COR-L47 (cell line): ENCODE data around the gene NHSL2.
"Not testable (repeated sequence)": the region's sequence is repeated elsewhere in the genome, so short reads cannot be mapped to it uniquely, and the experiment has no call there.

Source experiments
- DNase-seq: peaks from one replicate; lab custom pipeline; 2025; lab: John Stamatoyannopoulos, UW

NHSL2 gene

DNA sequence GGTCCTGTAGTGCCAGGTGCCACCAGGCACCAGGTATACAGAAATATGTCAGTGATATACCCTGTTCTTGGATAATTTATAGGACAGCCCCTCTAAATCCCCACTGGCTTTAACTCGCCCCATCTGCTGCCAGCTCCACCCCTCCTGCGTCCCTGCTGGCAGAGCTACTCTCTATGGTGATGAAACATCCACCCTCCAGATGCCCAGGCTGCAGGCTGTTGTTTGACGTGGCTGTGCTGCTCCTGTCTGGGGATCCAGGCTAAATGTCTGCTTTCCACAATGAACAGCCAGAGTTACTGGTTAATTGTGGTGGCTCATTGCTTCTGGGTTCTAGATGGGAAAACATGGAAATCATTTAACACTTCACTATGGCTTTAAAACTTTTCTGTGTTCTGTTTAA lies 12.9 kb downstream of the NHSL2 start:
- DNase-seq: no peak

DNA sequence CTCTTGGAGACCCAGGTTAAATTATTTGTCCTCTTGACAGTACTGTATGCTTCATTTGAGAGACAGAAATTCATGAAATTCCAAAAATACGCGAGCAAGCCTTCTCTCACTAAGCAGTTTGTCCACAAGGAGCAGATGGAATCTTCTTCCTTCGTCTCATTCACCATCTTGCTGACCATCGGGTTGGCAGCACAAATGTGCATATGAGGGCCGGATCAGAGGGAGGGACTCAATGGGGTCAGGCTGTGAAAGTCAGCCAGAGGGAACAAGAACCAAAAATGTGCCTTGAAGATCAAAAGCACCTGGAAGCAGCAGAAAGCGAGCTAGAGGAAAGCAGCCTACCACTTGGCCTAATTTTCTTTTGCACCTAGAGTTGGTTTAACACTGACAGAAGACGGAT lies 16.4 kb downstream of the NHSL2 start:
- no peak for DNase-seq

- DNase-seq: no peak
Measured at GRCh38 chrX:71928856-71929255, 18.2 kb downstream of the NHSL2 start.

GRCh38 chrX:71930298-71930697 lies 19.7 kb downstream of the NHSL2 start:
- DNase-seq: no peak

- DNase-seq: no peak
Measured at GRCh38 chrX:71935476-71935875, 24.8 kb downstream of the NHSL2 start.

GRCh38 chrX:71936632-71937031 lies 26.0 kb downstream of the NHSL2 start:
- no peak for DNase-seq

DNA sequence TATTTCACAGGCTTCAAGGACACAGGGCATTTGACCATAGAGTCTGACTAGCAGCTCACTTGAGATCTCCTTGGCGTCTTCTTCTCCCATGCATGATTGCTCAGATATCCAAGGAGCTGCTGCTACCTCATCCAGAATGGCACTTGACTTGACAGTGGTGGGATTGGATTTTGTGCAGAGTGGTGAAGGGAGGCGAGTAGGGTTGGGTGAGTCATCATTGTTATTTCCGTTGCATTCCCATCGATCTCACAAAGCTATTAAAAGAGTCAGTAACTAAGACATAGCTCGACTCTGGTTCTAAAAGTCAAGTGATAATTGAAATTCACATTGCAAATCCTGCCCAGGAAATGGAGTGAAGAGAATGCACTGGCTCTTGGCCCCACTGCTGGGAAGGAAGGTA lies 27.7 kb downstream of the NHSL2 start:
- DNase-seq: no peak

- DNase-seq: no peak
Measured at GRCh38 chrX:71941145-71941544, 30.5 kb downstream of the NHSL2 start.

- no peak for DNase-seq
Measured at GRCh38 chrX:71941776-71942175, 31.1 kb downstream of the NHSL2 start.

- DNase-seq: no peak
Measured at GRCh38 chrX:71944369-71944768, 33.7 kb downstream of the NHSL2 start.

DNA sequence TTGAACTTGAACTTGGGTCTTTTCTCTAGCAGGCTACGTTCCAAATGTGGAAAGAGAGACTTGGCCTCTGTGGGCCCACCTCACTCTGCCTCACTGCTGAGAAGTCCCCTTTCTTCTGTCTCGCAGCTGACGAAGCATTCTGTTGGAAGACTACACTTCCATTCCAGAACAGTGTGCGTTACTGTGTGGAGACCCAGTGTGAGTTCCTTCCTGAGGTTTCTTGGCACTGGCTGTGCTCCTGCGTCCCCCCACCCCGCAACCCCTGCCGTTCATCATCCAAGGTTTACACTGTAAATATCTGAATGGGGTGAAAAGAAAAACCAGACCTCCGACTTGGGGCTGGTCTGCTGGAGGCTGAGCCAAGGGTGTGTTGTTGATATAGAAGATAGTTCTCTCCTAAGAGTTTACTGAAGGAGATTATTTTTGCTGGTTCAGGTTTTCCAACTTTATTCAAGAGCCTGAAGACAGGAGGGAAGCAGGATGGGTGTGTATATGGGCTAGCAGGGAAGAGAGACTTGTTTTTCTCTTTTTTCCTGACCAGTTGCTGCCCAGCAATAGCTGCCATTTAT lies 34.7 kb downstream of the NHSL2 start:
- DNase-seq: no peak

DNA sequence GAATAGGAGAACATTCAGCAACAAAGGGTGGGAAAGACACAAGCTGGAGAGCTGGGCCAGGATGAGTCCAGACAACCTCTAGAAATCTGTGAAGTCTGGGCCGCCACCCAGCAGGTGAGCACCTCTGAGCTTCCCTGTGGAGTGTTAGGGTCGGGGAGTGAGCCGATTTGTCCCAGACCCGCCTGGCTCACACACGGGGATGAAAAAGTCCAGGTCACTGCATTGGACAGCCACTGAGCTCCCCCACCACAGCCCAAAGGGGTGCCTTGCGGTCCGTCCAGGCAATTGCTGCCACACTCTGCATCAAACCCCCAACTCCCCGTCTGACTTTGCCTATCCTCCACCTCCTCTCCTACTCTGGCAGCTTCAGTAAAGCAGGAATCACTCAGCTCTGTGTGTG lies 38.7 kb downstream of the NHSL2 start:
- DNase-seq: no peak

GRCh38 chrX:71949844-71950445 lies 39.3 kb downstream of the NHSL2 start:
- no peak for DNase-seq

GRCh38 chrX:71953391-71953790 lies 42.7 kb downstream of the NHSL2 start:
- no peak for DNase-seq

- no peak for DNase-seq
Measured at GRCh38 chrX:71953946-71954345, 43.3 kb downstream of the NHSL2 start.

DNA sequence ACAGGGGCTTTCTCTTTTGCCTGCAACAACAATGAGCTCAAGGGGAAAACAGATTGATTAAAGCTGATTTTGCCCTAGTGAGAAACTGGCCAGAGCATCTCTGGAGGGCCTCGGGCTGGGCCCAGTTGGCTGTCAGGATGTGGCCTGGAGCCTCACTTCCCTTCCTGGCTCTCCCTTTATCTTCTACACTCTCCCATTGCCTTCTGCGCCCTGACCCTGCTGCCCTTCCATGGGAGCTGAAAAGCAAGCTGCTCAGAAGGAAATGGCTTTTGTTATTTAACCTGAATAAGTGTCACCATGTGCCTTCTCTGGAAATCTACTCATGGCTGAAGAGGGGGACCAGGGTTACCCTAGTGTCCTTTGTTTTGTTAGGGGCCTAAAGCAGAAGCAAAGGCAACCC lies 43.8 kb downstream of the NHSL2 start:
- no peak for DNase-seq

GRCh38 chrX:71955530-71956120 lies 45.0 kb downstream of the NHSL2 start:
- DNase-seq: no peak

- no peak for DNase-seq
Measured at GRCh38 chrX:71958281-71958675, 47.6 kb downstream of the NHSL2 start.

- DNase-seq: not testable (repeated sequence)
Measured at GRCh38 chrX:71964184-71964583, 53.5 kb downstream of the NHSL2 start.

GRCh38 chrX:71974916-71975315 lies 64.3 kb downstream of the NHSL2 start:
- DNase-seq: no peak

DNA sequence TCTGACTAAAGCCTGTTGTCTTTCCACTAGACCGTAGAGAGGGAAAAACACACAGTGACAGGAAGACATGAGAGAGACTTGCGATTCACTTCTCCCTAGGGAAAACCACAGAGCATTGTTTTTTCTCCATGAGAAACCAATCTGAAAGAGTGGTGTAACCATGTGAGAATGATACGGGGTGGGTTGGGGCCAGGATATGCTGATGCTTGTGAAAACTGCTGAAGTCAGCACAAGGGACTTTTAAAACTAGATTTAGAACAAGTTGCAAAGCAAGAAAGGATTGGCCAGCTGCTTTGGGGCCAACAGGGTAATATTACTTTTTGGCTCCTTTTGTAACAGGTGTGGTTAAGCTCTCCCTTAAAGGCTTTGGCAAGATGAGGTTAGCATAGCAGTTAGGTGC lies 66.1 kb downstream of the NHSL2 start:
- DNase-seq: no peak

GRCh38 chrX:71978164-71978563 lies 67.5 kb downstream of the NHSL2 start:
- no peak for DNase-seq

GRCh38 chrX:71989768-71990426 lies 79.3 kb downstream of the NHSL2 start:
- no peak for DNase-seq
